Mesothelial cell of epicardium (in vitro differentiated cells): ENCODE data around the gene KIF3B. TPM values are rescaled to one million over a fixed set of nuclear protein-coding genes. Genes with fewer than 3 reads are reported as not detected.

Experiments used
- DNase-seq, 2 experiments: peaks; one replicate each; pipeline ENCODE4 v3.0.0; 2021; ENCODE audit warnings: low spot score in 2 of 2; ENCODE audit not compliant: unreplicated experiment in 2 of 2
- H3K27ac Mint-ChIP-seq: 2 replicates; pipeline ENCODE4 v1.8.0; 2021; ENCODE audit warnings: mixed read lengths
- H3K27me3 Mint-ChIP-seq: 2 replicates; pipeline ENCODE4 v1.8.0; 2021; ENCODE audit warnings: low read depth, mixed read lengths
- H3K36me3 Mint-ChIP-seq: 2 replicates; pipeline ENCODE4 v1.8.0; 2021; ENCODE audit warnings: mixed read lengths
- H3K4me1 Mint-ChIP-seq: 2 replicates; pipeline ENCODE4 v1.8.0; 2021; ENCODE audit warnings: mixed read lengths
- H3K4me3 Mint-ChIP-seq: 2 replicates; pipeline ENCODE4 v1.8.0; 2021; ENCODE audit warnings: mild to moderate bottlenecking, moderate library complexity, mixed read lengths
- H3K9me3 Mint-ChIP-seq: 2 replicates; pipeline ENCODE4 v1.8.0; 2021; ENCODE audit warnings: mixed read lengths
- CTCF ChIP-seq: fragments of 200-600 bp; sonication (generic); IDR thresholded peaks from one replicate; pipeline ENCODE4 v1.5.0; 2021; ENCODE audit warnings: antibody characterized with exemption; ENCODE audit not compliant: unreplicated experiment
- total RNA-seq: library from RNA; stranded (reverse); gene quantifications from 3 replicates; pipeline ENCODE4 v1.2.1, GENCODE V29; 2021

The KIF3B gene
- total RNA-seq, 1 donor from 2014 or later = 21.1 TPM

GRCh38 chr20:32358883-32359632 lies 81.6 kb downstream of the KIF3B start:
- H3K4me1 Mint-ChIP-seq = peaks cover 47% of the 10 kb centered on the region
- no peaks in the 10 kb centered on the region for H3K9me3 Mint-ChIP-seq
- TF ChIP-seq CTCF = no peak
- no peaks in the 10 kb centered on the region for H3K27me3 Mint-ChIP-seq
- peak overlapping the region; percentile 94 for H3K27ac Mint-ChIP-seq
- DNase-seq = peak; percentile 69 to 82
- no peaks in the 10 kb centered on the region for H3K36me3 Mint-ChIP-seq
- H3K4me3 Mint-ChIP-seq = peak overlapping the region; percentile 82

GRCh38 chr20:32359633-32360332 lies 82.3 kb downstream of the KIF3B start:
- Mint-ChIP-seq H3K4me1 (peaks cover 51% of the 10 kb centered on the region), H3K27ac (peak overlapping the region; percentile 94), H3K27me3 (no peaks in the 10 kb centered on the region), H3K36me3 (no peaks in the 10 kb centered on the region), H3K4me3 (peak overlapping the region; percentile 82), H3K9me3 (no peaks in the 10 kb centered on the region)
- no peak for DNase-seq
- TF ChIP-seq CTCF = no peak

- Mint-ChIP-seq H3K9me3 (no peaks in the 10 kb centered on the region), H3K36me3 (no peaks in the 10 kb centered on the region), H3K4me1 (peaks cover 56% of the 10 kb centered on the region), H3K4me3 (peak overlapping the region; percentile 82), H3K27ac (peak overlapping the region; percentile 94), H3K27me3 (no peaks in the 10 kb centered on the region)
- TF ChIP-seq CTCF = no peak
- DNase-seq = no peak
Measured at GRCh38 chr20:32360333-32360634, 82.8 kb downstream of the KIF3B start.

- Mint-ChIP-seq H3K9me3 (no peaks in the 10 kb centered on the region), H3K4me3 (peak overlapping the region; percentile 46), H3K4me1 (peaks cover 64% of the 10 kb centered on the region), H3K27me3 (no peaks in the 10 kb centered on the region), H3K27ac (peak overlapping the region; percentile 95), H3K36me3 (no peaks in the 10 kb centered on the region)
- TF ChIP-seq CTCF = no peak
- no peak for DNase-seq
Measured at GRCh38 chr20:32362901-32363364, 85.5 kb downstream of the KIF3B start.

- Mint-ChIP-seq H3K27me3 (no peaks in the 10 kb centered on the region), H3K36me3 (no peaks in the 10 kb centered on the region), H3K4me3 (peak overlapping the region; percentile 46), H3K9me3 (no peaks in the 10 kb centered on the region), H3K27ac (peak overlapping the region; percentile 95), H3K4me1 (peaks cover 67% of the 10 kb centered on the region)
- DNase-seq = no peak
- no peak for TF ChIP-seq CTCF
Measured at GRCh38 chr20:32363492-32363891, 86.0 kb downstream of the KIF3B start.
